Gastroesophageal sphincter (tissue), 4 donors: Measurements from ENCODE around the gene PFDN1. TPM values are rescaled to one million over a fixed set of nuclear protein-coding genes. Genes with fewer than 3 reads are reported as not detected.

Experiments used
- ATAC-seq: fragments of 150-250 bp; one replicate; pipeline ENCODE4 v1.9.1; 2016; ENCODE audit warnings: mild to moderate bottlenecking, moderate library complexity
- H3K27ac ChIP-seq, 4 donors: fragments of 200-600 bp; sonication (generic) in 3 of 4; 1 replicate in 3 of 4; 2 replicates in 1 of 4; pipeline ENCODE4 v1.5.1; 2016 to 2019
- H3K27me3 ChIP-seq: fragments of 200-600 bp; sonication (generic); one replicate; pipeline ENCODE4 v1.5.1; 2019
- H3K36me3 ChIP-seq, 2 donors: fragments of 200-600 bp; sonication (generic); one replicate each; pipeline ENCODE4 v1.5.1; 2019; ENCODE audit warnings: control low read depth in 1 of 2
- H3K4me1 ChIP-seq, 3 donors: fragments of 200-600 bp; sonication (generic); 1 replicate in 2 of 3; 2 replicates in 1 of 3; pipeline ENCODE4 v1.5.1; 2016 to 2019; ENCODE audit warnings: control low read depth in 2 of 3
- H3K4me3 ChIP-seq, 2 donors: fragments of 200-600 bp; sonication (generic); one replicate each; pipeline ENCODE4 v1.5.1; 2019; ENCODE audit warnings: mild to moderate bottlenecking in 1 of 2, moderate library complexity in 1 of 2
- H3K9me3 ChIP-seq, 3 donors: fragments of 200-600 bp; sonication (generic); one replicate each; pipeline ENCODE4 v1.5.1; 2017 to 2019; ENCODE audit warnings: control low read depth in 2 of 3
- EP300 ChIP-seq: sonication (generic); formaldehyde crosslinking; IDR thresholded peaks from one replicate; pipeline ENCODE4 v1.6.1; 2017; ENCODE audit warnings: antibody characterized with exemption, mild to moderate bottlenecking
- POLR2A ChIP-seq, 2 donors: fragments of 450-650 bp; IDR thresholded peaks; one replicate each; pipeline ENCODE4 v1.6.1; 2017; ENCODE audit warnings: antibody characterized with exemption in 2 of 2, mild to moderate bottlenecking in 2 of 2, moderate library complexity in 1 of 2
- POLR2AphosphoS5 ChIP-seq: sonication (generic); formaldehyde crosslinking; IDR thresholded peaks from one replicate; pipeline ENCODE4 v1.6.1; 2017; ENCODE audit warnings: antibody characterized with exemption
- WGBS, 2 donors: methylation state at CpG; one replicate each; pipeline ENCODE4 v1.1.5; 2018; ENCODE audit warnings: low coverage in 1 of 2; 5-methylcytosine and 5-hydroxymethylcytosine counted together
- total RNA-seq, 4 donors: library from RNA; depleted of rRNA; stranded (reverse); fragments of >200 nt; gene quantifications; one replicate each; pipeline ENCODE4 v1.1.0, GENCODE V29; 2016
- TF ChIP-seq, protein P1 (sequence below), 4 experiments: fragments of 200-600 bp in 2 of 4; fragments of 450-650 bp in 2 of 4; sonication (generic) in 1 of 4; IDR thresholded peaks; one replicate each; pipeline ENCODE4 v1.5.1; 2017 to 2019; ENCODE audit warnings: antibody characterized with exemption in 4 of 4, mild to moderate bottlenecking in 2 of 4, moderate library complexity in 2 of 4

Gene PFDN1
- total RNA-seq, 4 donors from 2014 or later = 66.1 to 99.7 (median 92.8) TPM

GRCh38 chr5:140293849-140294100 lies 9.1 kb downstream of the PFDN1 start:
- no peaks in the 10 kb centered on the region for H3K9me3 ChIP-seq
- H3K27ac ChIP-seq = peak overlapping the region in 3 of 4 donors; percentile 55 to 62 (median 61)
- no peak overlapping the region for H3K4me3 ChIP-seq
- no peak for ATAC-seq
- H3K27me3 ChIP-seq = no peaks in the 10 kb centered on the region
- WGBS, 2 donors = 67 to 83% methylated on average over 1 of the region's 1 CpG
- peaks cover 17 to 82% (median 36%) of the 10 kb centered on the region in 3 donors for H3K4me1 ChIP-seq
- peaks cover 0 to 4% of the 10 kb centered on the region in 2 donors for H3K36me3 ChIP-seq
- no peak for TF ChIP-seq POLR2A (IDR thresholded peaks at IDR 0.05)
- TF ChIP-seq, protein P1, sequence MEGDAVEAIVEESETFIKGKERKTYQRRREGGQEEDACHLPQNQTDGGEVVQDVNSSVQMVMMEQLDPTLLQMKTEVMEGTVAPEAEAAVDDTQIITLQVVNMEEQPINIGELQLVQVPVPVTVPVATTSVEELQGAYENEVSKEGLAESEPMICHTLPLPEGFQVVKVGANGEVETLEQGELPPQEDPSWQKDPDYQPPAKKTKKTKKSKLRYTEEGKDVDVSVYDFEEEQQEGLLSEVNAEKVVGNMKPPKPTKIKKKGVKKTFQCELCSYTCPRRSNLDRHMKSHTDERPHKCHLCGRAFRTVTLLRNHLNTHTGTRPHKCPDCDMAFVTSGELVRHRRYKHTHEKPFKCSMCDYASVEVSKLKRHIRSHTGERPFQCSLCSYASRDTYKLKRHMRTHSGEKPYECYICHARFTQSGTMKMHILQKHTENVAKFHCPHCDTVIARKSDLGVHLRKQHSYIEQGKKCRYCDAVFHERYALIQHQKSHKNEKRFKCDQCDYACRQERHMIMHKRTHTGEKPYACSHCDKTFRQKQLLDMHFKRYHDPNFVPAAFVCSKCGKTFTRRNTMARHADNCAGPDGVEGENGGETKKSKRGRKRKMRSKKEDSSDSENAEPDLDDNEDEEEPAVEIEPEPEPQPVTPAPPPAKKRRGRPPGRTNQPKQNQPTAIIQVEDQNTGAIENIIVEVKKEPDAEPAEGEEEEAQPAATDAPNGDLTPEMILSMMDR (IDR thresholded peaks at IDR 0.05) = no peak
- no peak for TF ChIP-seq POLR2AphosphoS5
- TF ChIP-seq EP300 = no peak

DNA sequence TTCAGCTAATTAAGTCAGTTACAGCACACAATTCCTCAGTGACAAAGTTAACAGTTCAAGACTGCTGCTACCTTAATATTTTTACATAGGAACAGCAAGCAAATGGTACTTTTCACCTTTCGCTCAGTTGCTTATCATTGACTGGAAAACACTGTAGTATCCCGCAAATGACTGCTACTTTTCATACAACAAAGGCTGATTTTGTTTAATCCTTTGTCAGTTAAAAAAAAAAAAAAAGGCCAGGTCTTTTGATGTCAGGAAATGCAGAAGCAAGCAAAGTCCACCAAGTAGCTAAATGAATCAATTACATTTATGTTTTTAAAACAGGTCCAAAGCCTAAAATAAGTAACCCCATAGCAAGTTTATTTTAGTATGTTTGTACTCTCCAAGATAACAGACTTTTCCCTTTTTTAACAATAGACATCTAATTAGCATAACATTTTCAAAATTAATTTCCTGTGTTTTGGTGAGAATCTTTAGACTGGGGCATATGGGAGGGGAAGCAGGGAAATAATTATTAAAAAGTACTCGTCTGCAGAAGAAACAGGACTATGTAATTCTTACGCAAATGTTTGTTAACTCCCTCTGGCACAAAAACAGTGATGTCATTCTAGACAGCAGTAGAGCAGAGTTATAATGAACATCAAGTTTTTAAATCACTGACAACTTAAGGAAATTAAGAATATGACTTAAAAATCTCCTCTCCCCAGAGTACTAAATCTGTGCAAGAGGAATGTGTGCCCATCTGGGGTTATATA lies 9.6 kb downstream of the PFDN1 start:
- Histone ChIP-seq H3K9me3 (no peaks in the 10 kb centered on the region), H3K27me3 (no peaks in the 10 kb centered on the region), H3K36me3 (no peaks in the 10 kb centered on the region), H3K4me1 (peaks cover 17 to 77% (median 36%) of the 10 kb centered on the region in 3 donors), H3K4me3 (no peak overlapping the region), H3K27ac (peak overlapping the region in 3 of 4 donors; percentile 55 to 64 (median 62))
- WGBS, 2 donors = 35 to 47% methylated on average over 4 of the region's 4 CpGs
- TF ChIP-seq, protein P1 (IDR thresholded peaks at IDR 0.05) = no peak
- TF ChIP-seq EP300 (no peak), POLR2AphosphoS5 (no peak), POLR2A (IDR thresholded peaks at IDR 0.05) (no peak)
- ATAC-seq = peak; percentile 50

- Histone ChIP-seq H3K4me1 (peaks cover 20 to 72% (median 36%) of the 10 kb centered on the region in 3 donors), H3K27ac (peak overlapping the region; percentile 23 to 64 (median 58)), H3K36me3 (no peaks in the 10 kb centered on the region), H3K27me3 (no peaks in the 10 kb centered on the region), H3K9me3 (no peaks in the 10 kb centered on the region), H3K4me3 (no peak overlapping the region)
- TF ChIP-seq POLR2A (IDR thresholded peaks at IDR 0.05) (no peak), POLR2AphosphoS5 (no peak), EP300 (no peak)
- TF ChIP-seq, protein P1 (IDR thresholded peaks at IDR 0.05) = no peak
- 70 to 73% methylated on average over 1 of the region's 1 CpG for WGBS, 2 donors
- ATAC-seq = no peak
Measured at GRCh38 chr5:140292212-140293036, 10.5 kb downstream of the PFDN1 start.

DNA sequence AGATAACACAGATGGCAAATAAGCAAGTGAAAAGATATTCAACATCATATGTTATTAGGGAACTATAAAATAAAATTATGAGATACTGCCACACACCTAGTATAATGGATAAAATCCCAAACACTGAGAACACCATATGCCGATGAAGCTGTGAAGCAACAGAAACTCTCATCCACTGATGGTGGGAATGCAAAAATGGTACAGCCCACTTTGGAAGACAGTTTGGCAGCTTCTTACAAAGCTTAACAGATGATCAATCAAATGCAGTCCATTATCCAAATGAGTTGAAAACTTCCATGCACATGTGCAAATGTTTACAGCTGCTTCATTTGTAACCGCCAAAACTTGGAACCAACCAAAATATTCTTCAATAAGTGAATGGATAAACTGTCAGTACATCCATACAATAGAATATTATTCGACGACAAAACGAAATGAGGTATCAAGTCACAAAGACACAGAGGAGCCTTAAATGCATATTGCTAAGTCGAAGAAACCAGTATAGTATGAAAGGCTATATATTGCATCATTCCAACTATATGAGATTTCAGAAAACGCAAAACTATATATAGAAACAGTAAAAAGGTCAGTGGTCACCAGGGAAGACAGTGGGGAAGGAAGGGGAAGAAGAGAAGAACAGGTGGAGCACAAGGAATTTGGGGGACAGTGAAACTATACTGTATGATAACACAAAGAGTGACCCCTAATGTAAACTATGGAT lies 14.9 kb downstream of the PFDN1 start:
- no peak overlapping the region for H3K4me3 ChIP-seq
- no peaks in the 10 kb centered on the region for H3K9me3 ChIP-seq
- whole genome bisulfite sequencing, 2 donors = 60% methylated on average over 7 of the region's 7 CpGs
- no peak for ATAC-seq
- H3K27me3 ChIP-seq = no peaks in the 10 kb centered on the region
- TF ChIP-seq POLR2AphosphoS5 (no peak), EP300 (no peak), POLR2A (IDR thresholded peaks at IDR 0.05) (no peak)
- TF ChIP-seq, protein P1 (IDR thresholded peaks at IDR 0.05) = no peak
- H3K27ac ChIP-seq = no peak overlapping the region
- H3K36me3 ChIP-seq = no peaks in the 10 kb centered on the region
- H3K4me1 ChIP-seq = peaks cover 11 to 46% (median 17%) of the 10 kb centered on the region in 3 donors
